Measurements from ENCODE around the gene C10orf67. TPM values are rescaled to one million over a fixed set of nuclear protein-coding genes. Genes with fewer than 3 reads are reported as not detected.

Gene C10orf67
- total RNA-seq, 3 donors from 2014 or later = 0.29 TPM; not detected in 2

DNA sequence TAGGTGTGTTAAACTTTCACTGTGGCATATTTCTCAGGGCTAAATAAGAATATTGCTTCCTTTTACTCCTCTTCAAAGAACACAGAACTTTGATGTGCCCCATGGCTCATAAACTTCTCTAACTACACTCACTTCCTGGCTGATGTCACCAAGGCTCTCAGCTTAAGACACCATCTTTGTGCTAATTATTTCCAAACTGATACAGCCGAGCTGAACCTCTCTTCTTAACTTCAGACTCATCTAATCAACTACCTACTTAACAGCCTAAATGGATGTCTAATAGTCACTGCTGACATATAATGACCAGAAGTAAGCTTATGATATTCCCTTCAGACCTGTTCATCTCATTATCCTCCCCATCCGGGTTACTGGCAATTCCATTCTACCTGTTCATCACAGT lies 3.6 kb downstream of the C10orf67 start:
- no peak for DNase-seq (ENCODE audit: low spot score in 2 of 2)
- Histone ChIP-seq H3K4me1 (no peaks in the 10 kb centered on the region), H3K4me3 (no peak overlapping the region), H3K27me3 (peaks cover 0 to 14% of the 10 kb centered on the region in 2 donors), H3K36me3 (no peaks in the 10 kb centered on the region), H3K27ac (no peak overlapping the region), H3K9me3 (no peaks in the 10 kb centered on the region)
- TF ChIP-seq, protein P1, sequence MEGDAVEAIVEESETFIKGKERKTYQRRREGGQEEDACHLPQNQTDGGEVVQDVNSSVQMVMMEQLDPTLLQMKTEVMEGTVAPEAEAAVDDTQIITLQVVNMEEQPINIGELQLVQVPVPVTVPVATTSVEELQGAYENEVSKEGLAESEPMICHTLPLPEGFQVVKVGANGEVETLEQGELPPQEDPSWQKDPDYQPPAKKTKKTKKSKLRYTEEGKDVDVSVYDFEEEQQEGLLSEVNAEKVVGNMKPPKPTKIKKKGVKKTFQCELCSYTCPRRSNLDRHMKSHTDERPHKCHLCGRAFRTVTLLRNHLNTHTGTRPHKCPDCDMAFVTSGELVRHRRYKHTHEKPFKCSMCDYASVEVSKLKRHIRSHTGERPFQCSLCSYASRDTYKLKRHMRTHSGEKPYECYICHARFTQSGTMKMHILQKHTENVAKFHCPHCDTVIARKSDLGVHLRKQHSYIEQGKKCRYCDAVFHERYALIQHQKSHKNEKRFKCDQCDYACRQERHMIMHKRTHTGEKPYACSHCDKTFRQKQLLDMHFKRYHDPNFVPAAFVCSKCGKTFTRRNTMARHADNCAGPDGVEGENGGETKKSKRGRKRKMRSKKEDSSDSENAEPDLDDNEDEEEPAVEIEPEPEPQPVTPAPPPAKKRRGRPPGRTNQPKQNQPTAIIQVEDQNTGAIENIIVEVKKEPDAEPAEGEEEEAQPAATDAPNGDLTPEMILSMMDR (IDR thresholded peaks at IDR 0.05) = no peak
- TF ChIP-seq POLR2AphosphoS5 (IDR thresholded peaks at IDR 0.05) (no peak), POLR2A (IDR thresholded peaks at IDR 0.05) (no peak)
- intact Hi-C loops (cut with DNase I; ENCODE audit: low total_unique reads) = no loop called here

DNA sequence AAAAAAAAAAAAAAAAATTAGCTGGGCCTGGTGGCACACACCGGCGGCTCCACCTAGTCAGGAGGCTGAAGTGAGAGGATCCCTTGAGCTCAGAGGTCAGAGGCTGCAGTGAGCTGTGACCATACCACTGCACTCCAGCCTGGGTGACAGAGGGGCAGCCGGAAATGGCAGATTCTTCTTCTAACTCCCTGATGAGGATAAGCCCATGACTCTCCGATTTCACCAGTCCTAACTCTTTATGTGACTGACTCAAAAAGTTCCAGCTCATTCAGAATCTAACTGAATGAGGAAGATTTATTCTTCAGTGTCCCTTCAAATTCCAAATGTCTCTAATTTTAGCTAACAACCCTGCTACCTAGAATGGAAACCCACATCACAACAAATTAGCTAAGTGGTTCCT lies 4.2 kb downstream of the C10orf67 start:
- TF ChIP-seq, protein P1 (IDR thresholded peaks at IDR 0.05) = no peak
- TF ChIP-seq POLR2A (IDR thresholded peaks at IDR 0.05) = no peak
- Histone ChIP-seq H3K27ac (no peak overlapping the region), H3K36me3 (no peaks in the 10 kb centered on the region), H3K27me3 (peaks cover 0 to 14% of the 10 kb centered on the region in 2 donors), H3K9me3 (no peaks in the 10 kb centered on the region), H3K4me1 (no peaks in the 10 kb centered on the region), H3K4me3 (no peak overlapping the region)
- no peak for DNase-seq (ENCODE audit: low spot score in 2 of 2)
- intact Hi-C loops (cut with DNase I; ENCODE audit: low total_unique reads) = no loop called here

DNA sequence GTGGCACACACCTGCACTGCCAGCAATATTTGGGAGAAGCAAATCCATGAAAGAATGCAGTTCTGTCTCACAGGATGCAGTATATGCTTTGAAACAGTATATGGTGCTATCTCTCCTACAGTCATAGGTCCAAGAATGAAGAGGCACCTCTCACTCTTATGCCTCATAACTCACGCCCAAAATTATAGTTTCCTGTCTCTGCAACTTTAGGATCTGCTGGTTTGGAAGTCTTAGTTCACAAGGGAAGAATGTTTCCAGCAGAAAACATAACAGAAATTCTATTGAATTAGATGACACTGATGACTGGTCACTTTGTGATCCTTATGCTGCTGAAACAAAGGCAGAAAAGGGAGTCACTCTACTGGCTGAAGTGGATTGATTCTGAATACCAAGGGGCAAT lies 5.7 kb downstream of the C10orf67 start:
- H3K27ac ChIP-seq = no peak overlapping the region
- TF ChIP-seq, protein P1 (IDR thresholded peaks at IDR 0.05) = no peak
- no peak for TF ChIP-seq POLR2A (IDR thresholded peaks at IDR 0.05)
- TF ChIP-seq POLR2AphosphoS5 (IDR thresholded peaks at IDR 0.05) = no peak
- no peak for DNase-seq (ENCODE audit: low spot score in 2 of 2)

DNA sequence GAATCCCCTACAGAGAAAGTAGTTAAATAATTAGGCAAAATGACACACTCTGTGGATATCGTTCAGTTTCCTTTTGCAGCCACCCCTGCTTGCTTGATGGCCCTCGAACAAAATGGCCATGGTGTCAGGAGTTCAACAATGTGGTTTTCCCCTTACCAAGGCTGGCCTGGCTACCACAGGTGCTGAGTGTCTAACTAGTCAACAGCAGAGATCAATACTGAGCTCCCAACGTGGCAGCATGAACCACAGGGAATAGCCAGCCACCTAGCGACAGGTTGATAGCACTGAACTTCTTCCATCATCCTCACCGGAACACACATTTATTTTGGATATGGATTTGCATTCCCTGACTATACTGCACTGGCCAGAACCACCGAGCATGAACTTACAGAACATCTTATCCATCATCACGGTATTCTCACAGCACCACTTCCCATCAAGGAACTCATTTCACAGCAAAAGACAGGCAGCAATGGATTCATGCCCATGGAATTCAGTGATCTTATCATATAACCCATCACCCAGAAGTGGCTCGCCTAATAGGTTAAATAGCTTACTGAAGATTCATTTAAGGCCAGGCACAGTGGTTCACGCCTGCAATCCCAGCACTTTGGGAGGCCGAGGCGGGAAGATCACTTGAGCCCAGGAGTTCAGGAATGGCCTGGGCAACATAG lies 6.3 kb downstream of the C10orf67 start:
- DNase-seq (ENCODE audit: low spot score in 2 of 2) = no peak
- Histone ChIP-seq H3K4me1 (no peaks in the 10 kb centered on the region), H3K36me3 (no peaks in the 10 kb centered on the region), H3K4me3 (no peak overlapping the region), H3K9me3 (no peaks in the 10 kb centered on the region), H3K27ac (no peak overlapping the region), H3K27me3 (peaks cover 0 to 3% of the 10 kb centered on the region in 2 donors)
- intact Hi-C loops (cut with DNase I; ENCODE audit: low total_unique reads) = no loop called here
- TF ChIP-seq, protein P1 (IDR thresholded peaks at IDR 0.05) = peak in 1 of 3 donors; percentile 10
- no peak for TF ChIP-seq POLR2AphosphoS5 (IDR thresholded peaks at IDR 0.05)

More for the DNA sequence above, 5.7 kb downstream of the C10orf67 start:
- H3K9me3 ChIP-seq = no peaks in the 10 kb centered on the region
- H3K27me3 ChIP-seq = peaks cover 0 to 8% of the 10 kb centered on the region in 2 donors
- H3K36me3 ChIP-seq = no peaks in the 10 kb centered on the region
- intact Hi-C loops (cut with DNase I; ENCODE audit: low total_unique reads) = no loop called here
- H3K4me1 ChIP-seq = no peaks in the 10 kb centered on the region
- H3K4me3 ChIP-seq = no peak overlapping the region

DNA sequence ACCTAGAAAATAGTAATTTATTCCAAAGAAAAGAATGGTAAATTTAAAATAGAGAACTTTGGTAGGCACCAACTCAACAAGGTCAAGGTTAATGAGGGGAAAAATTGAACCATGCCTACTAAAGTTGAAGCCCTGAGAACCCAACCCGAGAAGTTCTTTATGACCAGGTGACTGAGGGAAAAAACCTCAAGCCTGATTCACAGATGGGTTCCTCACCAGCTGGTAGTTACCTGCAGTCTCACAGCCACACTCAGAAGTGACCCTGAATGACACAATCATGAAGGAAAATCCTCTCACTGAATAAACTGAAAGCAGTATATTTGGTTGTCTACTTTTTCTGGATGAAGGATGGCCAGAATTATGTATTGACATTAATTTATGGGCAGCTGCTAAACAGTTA lies 7.0 kb downstream of the C10orf67 start:
- intact Hi-C loops (cut with DNase I; ENCODE audit: low total_unique reads) = no loop called here
- Histone ChIP-seq H3K27me3 (no peaks in the 10 kb centered on the region), H3K36me3 (no peaks in the 10 kb centered on the region), H3K4me3 (no peak overlapping the region), H3K9me3 (no peaks in the 10 kb centered on the region), H3K4me1 (no peaks in the 10 kb centered on the region), H3K27ac (no peak overlapping the region)
- DNase-seq (ENCODE audit: low spot score in 2 of 2) = no peak
- TF ChIP-seq POLR2A (IDR thresholded peaks at IDR 0.05) (no peak), POLR2AphosphoS5 (IDR thresholded peaks at IDR 0.05) (no peak)
- TF ChIP-seq, protein P1 (IDR thresholded peaks at IDR 0.05) = no peak
